IMR-90 (cell line): ENCODE results near the gene STUM. TPM values are rescaled to one million over a fixed set of nuclear protein-coding genes. Genes with fewer than 3 reads are reported as not detected.

Experiments used
- ATAC-seq: fragments of 200-7000 bp; cut with Tn5 transposase; 2 replicates; pipeline ENCODE4 v1.9.1; 2020; ENCODE audit warnings: low read depth, mild to moderate bottlenecking, moderate library complexity
- BruUV-seq: library from RNA; stranded (reverse); fragments of 400-500 nt; replicated peaks from 2 replicates; lab custom pipeline; 2021; lab: Mats Ljungman, UMichigan
- CTCF ChIA-PET: fragments of 300-600 bp; formaldehyde crosslinking; extraction: SDS; loops from one replicate; lab custom pipeline; 2021; ENCODE audit warnings: antibody characterized with exemption; lab: Yijun Ruan, JAX
- POLR2A ChIA-PET: fragments of 300-600 bp; sonication (Branson Sonifier 250); formaldehyde crosslinking; loops from one replicate; lab custom pipeline; 2022; ENCODE audit warnings: antibody characterized with exemption; ENCODE audit not compliant: unreplicated experiment; lab: Charles Lee
- DNase-seq: peaks from one replicate; pipeline ENCODE4 v3.0.0; 2013
- H2AFZ ChIP-seq: replicated peaks from 2 replicates; pipeline ENCODE3; 2013; ENCODE audit warnings: low read length, mild to moderate bottlenecking; ENCODE audit not compliant: poor library complexity
- H2AK5ac ChIP-seq: 2 replicates; pipeline ENCODE4 v1.6.1; 2013; ENCODE audit warnings: low read depth, low read length, inconsistent platforms
- H2AK9ac ChIP-seq: replicated peaks from 2 replicates; pipeline ENCODE3; 2013; ENCODE audit warnings: mild to moderate bottlenecking, low read depth, low read length, moderate library complexity; ENCODE audit not compliant: poor library complexity
- H2BK120ac ChIP-seq: 2 replicates; pipeline ENCODE4 v1.6.1; 2013; ENCODE audit warnings: low read depth, low read length, inconsistent platforms
- H2BK15ac ChIP-seq: 3 replicates; pipeline ENCODE4 v1.6.1; 2013; ENCODE audit warnings: low read depth, low read length, inconsistent platforms
- H2BK20ac ChIP-seq: 2 replicates; pipeline ENCODE4 v1.6.1; 2013; ENCODE audit warnings: low read depth, mild to moderate bottlenecking, inconsistent platforms, low read length, moderate library complexity
- H2BK5ac ChIP-seq: 2 replicates; pipeline ENCODE4 v1.6.1; 2013; ENCODE audit warnings: mild to moderate bottlenecking, low read depth, low read length, inconsistent platforms; ENCODE audit not compliant: poor library complexity, severe bottlenecking
- H3K14ac ChIP-seq: replicated peaks from 2 replicates; pipeline ENCODE4 v1.6.1; 2013; ENCODE audit warnings: low read depth, low read length, inconsistent platforms
- H3K18ac ChIP-seq: 2 replicates; pipeline ENCODE4 v1.6.1; 2013; ENCODE audit warnings: low read depth, low read length, control low read depth
- H3K23ac ChIP-seq: 2 replicates; pipeline ENCODE4 v1.6.1; 2013; ENCODE audit warnings: low read depth, low read length, inconsistent platforms
- H3K27ac ChIP-seq: 2 replicates; pipeline ENCODE4 v1.5.1; 2013; ENCODE audit warnings: mild to moderate bottlenecking, control low read depth, low read length; ENCODE audit not compliant: insufficient read depth
- H3K27me3 ChIP-seq: 2 replicates; pipeline ENCODE4 v1.6.1; 2013; ENCODE audit warnings: low read length; ENCODE audit not compliant: control insufficient read depth, insufficient read depth
- H3K36me3 ChIP-seq: 2 replicates; pipeline ENCODE4 v1.6.1; 2013; ENCODE audit warnings: low read length, mixed read lengths; ENCODE audit not compliant: control insufficient read depth, insufficient read depth
- H3K4ac ChIP-seq: 2 replicates; pipeline ENCODE4 v1.6.1; 2013; ENCODE audit warnings: low read depth, low read length, inconsistent platforms
- H3K4me1 ChIP-seq: 2 replicates; pipeline ENCODE4 v1.6.1; 2013; ENCODE audit warnings: low read length, mixed read lengths; ENCODE audit not compliant: control insufficient read depth, insufficient read depth
- H3K4me2 ChIP-seq: 2 replicates; pipeline ENCODE4 v1.6.1; 2013; ENCODE audit warnings: low read depth, mild to moderate bottlenecking, control low read depth, low read length, moderate library complexity
- H3K4me3 ChIP-seq: 2 replicates; pipeline ENCODE4 v1.5.1; 2013; ENCODE audit warnings: low read depth, mild to moderate bottlenecking, control low read depth, low read length, moderate library complexity; ENCODE audit not compliant: insufficient read depth
- H3K56ac ChIP-seq: 2 replicates; pipeline ENCODE4 v1.6.1; 2013; ENCODE audit warnings: low read length, inconsistent platforms; ENCODE audit not compliant: insufficient read depth; ENCODE audit errors: extremely low read depth
- H3K79me1 ChIP-seq, 2 experiments: 2 replicates each; pipeline ENCODE4 v1.6.1; 2013; ENCODE audit warnings: low read length in 2 of 2, inconsistent platforms in 1 of 2, low read depth in 1 of 2
- H3K9ac ChIP-seq: 2 replicates; pipeline ENCODE4 v1.6.1; 2013; ENCODE audit warnings: low read depth, low read length, control low read depth
- H3K9me1 ChIP-seq: 2 replicates; pipeline ENCODE4 v1.6.1; 2013; ENCODE audit warnings: low read length, inconsistent platforms; ENCODE audit not compliant: insufficient read depth
- H3K9me3 ChIP-seq: 2 replicates; pipeline ENCODE4 v1.6.1; 2013; ENCODE audit warnings: low read length; ENCODE audit not compliant: control insufficient read depth, insufficient read depth
- H4K20me1 ChIP-seq: 2 replicates; pipeline ENCODE4 v1.6.1; 2013; ENCODE audit warnings: low read length, inconsistent platforms; ENCODE audit not compliant: insufficient read depth
- H4K5ac ChIP-seq: 2 replicates; pipeline ENCODE4 v1.6.1; 2013; ENCODE audit warnings: mild to moderate bottlenecking, low read depth, low read length, control low read depth
- H4K8ac ChIP-seq, 2 experiments: 2 replicates each; pipeline ENCODE4 v1.6.1; 2013; ENCODE audit warnings: low read depth in 2 of 2, low read length in 2 of 2, control low read depth in 1 of 2, inconsistent platforms in 1 of 2
- H4K91ac ChIP-seq: 2 replicates; pipeline ENCODE4 v1.6.1; 2013; ENCODE audit warnings: low read depth, low read length, inconsistent platforms; ENCODE audit not compliant: insufficient read depth
- BHLHE40 ChIP-seq: fragments of 150-350 bp; IDR thresholded peaks from 2 replicates; pipeline ENCODE4 v1.6.1; 2016; ENCODE audit warnings: mild to moderate bottlenecking, low read depth, low read length
- CEBPB ChIP-seq: IDR thresholded peaks from 2 replicates; pipeline ENCODE4 v1.6.1; 2012; ENCODE audit warnings: low read depth, low read length, improper control_type of control experiment
- CHD1 ChIP-seq: IDR thresholded peaks from 2 replicates; pipeline ENCODE4 v1.6.1; 2012; ENCODE audit warnings: low read depth, low read length, improper control_type of control experiment
- FOS ChIP-seq: fragments of 150-350 bp; IDR thresholded peaks from 2 replicates; pipeline ENCODE4 v1.6.1; 2016; ENCODE audit warnings: low read depth, low read length
- MAFK ChIP-seq: IDR thresholded peaks from 2 replicates; pipeline ENCODE4 v1.6.1; 2012; ENCODE audit warnings: low read depth, low read length, improper control_type of control experiment
- RAD21 ChIP-seq: IDR thresholded peaks from 2 replicates; pipeline ENCODE4 v1.6.1; 2012; ENCODE audit warnings: low read length, improper control_type of control experiment
- RFX5 ChIP-seq: IDR thresholded peaks from 2 replicates; pipeline ENCODE4 v1.8.0; 2012; ENCODE audit warnings: low read depth, mild to moderate bottlenecking, low read length, moderate library complexity
- SMC3 ChIP-seq: fragments of 150-350 bp; IDR thresholded peaks from 2 replicates; pipeline ENCODE4 v1.6.1; 2016; ENCODE audit warnings: low read depth, mild to moderate bottlenecking, antibody characterized with exemption, low read length, moderate library complexity
- WGBS, 2 experiments: methylation state at CpG; one replicate each; pipeline versions ENCODE4 v1.1.5 to v1.1.7; 2013; ENCODE audit warnings: missing lambda C conversion rate in 2 of 2; ENCODE audit not compliant: insufficient read length in 1 of 2; ENCODE audit errors: extremely low coverage in 2 of 2; 5-methylcytosine and 5-hydroxymethylcytosine counted together
- dilution Hi-C: fragments of 300-500 bp; cut with HindIII; formaldehyde crosslinking; loops from one replicate; pipeline ENCODE4 v1.14.3; 2018; ENCODE audit warnings: low sequenced_read_pairs; ENCODE audit not compliant: unreplicated experiment
- in situ Hi-C: fragments of 300-500 bp; cut with MboI; formaldehyde crosslinking; loops from 3 replicates; pipeline ENCODE4 v1.14.3; 2019; ENCODE audit warnings: low sequenced_read_pairs, inconsistent platforms, mixed read lengths
- intact Hi-C: fragments of 100-400 bp; cut with micrococcal nuclease; formaldehyde crosslinking; loops from 2 replicates; pipeline ENCODE4 v1.10.0; 2022
- polyA plus RNA-seq, 3 experiments: library from polyadenylated mRNA; depleted of rRNA; stranded (reverse); fragments of >200 nt; gene quantifications; 2 replicates each; pipeline ENCODE4 v1.2.3, GENCODE V29; 2012; ENCODE audit warnings: low replicate concordance in 1 of 3
- total RNA-seq: library from RNA; depleted of rRNA; stranded (reverse); fragments of >200 nt; gene quantifications from 2 replicates; pipeline ENCODE4 v1.2.3, GENCODE V29; 2012
- TF ChIP-seq, protein P1 (sequence below): fragments of 150-350 bp; IDR thresholded peaks from 2 replicates; pipeline ENCODE4 v1.6.1; 2016; ENCODE audit warnings: low read depth, mild to moderate bottlenecking, low read length, moderate library complexity, borderline replicate concordance

Gene STUM
- total and polyA plus RNA-seq, 2 of the 4 experiments (the other 2 are of a cell fraction), result not detected

- no peak overlapping the region for H3K4me2 ChIP-seq
- no peak overlapping the region for H3K4me3 ChIP-seq
- H4K20me1 ChIP-seq, result no peaks in the 10 kb centered on the region
- dilution Hi-C loops, result no loop called here
- no peak overlapping the region for H2AK5ac ChIP-seq
- no peak overlapping the region for H2AK9ac ChIP-seq
- no peak overlapping the region for H3K4ac ChIP-seq
- TF ChIP-seq RFX5 (no peak), CEBPB (no peak), SMC3 (no peak), BHLHE40 (no peak), MAFK (no peak), CHD1 (no peak), RAD21 (no peak), FOS (no peak)
- TF ChIP-seq, protein P1, sequence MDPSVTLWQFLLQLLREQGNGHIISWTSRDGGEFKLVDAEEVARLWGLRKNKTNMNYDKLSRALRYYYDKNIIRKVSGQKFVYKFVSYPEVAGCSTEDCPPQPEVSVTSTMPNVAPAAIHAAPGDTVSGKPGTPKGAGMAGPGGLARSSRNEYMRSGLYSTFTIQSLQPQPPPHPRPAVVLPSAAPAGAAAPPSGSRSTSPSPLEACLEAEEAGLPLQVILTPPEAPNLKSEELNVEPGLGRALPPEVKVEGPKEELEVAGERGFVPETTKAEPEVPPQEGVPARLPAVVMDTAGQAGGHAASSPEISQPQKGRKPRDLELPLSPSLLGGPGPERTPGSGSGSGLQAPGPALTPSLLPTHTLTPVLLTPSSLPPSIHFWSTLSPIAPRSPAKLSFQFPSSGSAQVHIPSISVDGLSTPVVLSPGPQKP, result no peak
- no peak overlapping the region for H3K9ac ChIP-seq
- no peak overlapping the region for H4K91ac ChIP-seq
- H3K9me1 ChIP-seq, result no peaks in the 10 kb centered on the region
- H2BK120ac ChIP-seq, result no peak overlapping the region
- CTCF ChIA-PET, result no interaction called here
- no peaks in the 10 kb centered on the region; the same call in 1 of the 2 replicates for H3K4me1 ChIP-seq
- no peak overlapping the region for H2BK20ac ChIP-seq
- POLR2A ChIA-PET, result no interaction called here
- H3K27me3 ChIP-seq, result peaks cover 15% of the 10 kb centered on the region
- H3K18ac ChIP-seq, result no peak overlapping the region
- no peaks in the 10 kb centered on the region for H3K36me3 ChIP-seq
- intact Hi-C loops, result no loop called here
- H3K27ac ChIP-seq, result no peak overlapping the region
- H3K23ac ChIP-seq, result no peak overlapping the region
- no peak overlapping the region for H2BK15ac ChIP-seq
- H3K56ac ChIP-seq, result no peak overlapping the region
- BruUV-seq, result no TSS peak
- no peak overlapping the region for H2AFZ ChIP-seq
- H2BK5ac ChIP-seq, result no peak overlapping the region
- no peak overlapping the region for H3K14ac ChIP-seq
- ATAC-seq (no peak), DNase-seq (no peak)
- H4K5ac ChIP-seq, result no peak overlapping the region
- in situ Hi-C loops, result no loop called here
- no peaks in the 10 kb centered on the region for H3K79me1 ChIP-seq
- no peaks in the 10 kb centered on the region for H3K9me3 ChIP-seq
- no peak overlapping the region for H4K8ac ChIP-seq
- WGBS, 2 experiments, result no CpG with 5 or more reads among the region's 3 CpGs
Measured at GRCh38 chr1:226566760-226567159, 18.2 kb downstream of the STUM start.
